HepG2 (cell line): ENCODE data around the gene CHAF1B. TPM values are rescaled to one million over a fixed set of nuclear protein-coding genes. Genes with fewer than 3 reads are reported as not detected.

ENCODE experiments used
- ATAC-seq: fragments of 200-7000 bp; cut with Tn5 transposase; 3 replicates; pipeline ENCODE4 v1.9.1; 2020; ENCODE audit warnings: mild to moderate bottlenecking, moderate library complexity
- BruUV-seq: library from RNA; stranded (reverse); fragments of 400-500 nt; replicated peaks from 2 replicates; lab custom pipeline; 2021; lab: Mats Ljungman, UMichigan
- CTCF ChIA-PET: fragments of 300-600 bp; formaldehyde crosslinking; extraction: SDS; loops from one replicate; lab custom pipeline; 2021; ENCODE audit warnings: low total read pairs, inconsistent platforms, low intra/inter-chr PET ratio; lab: Yijun Ruan, JAX
- POLR2A ChIA-PET: fragments of 350-600 bp; sonication (Branson Sonifier 250); formaldehyde crosslinking; loops from one replicate; lab custom pipeline; 2020; ENCODE audit warnings: antibody characterized with exemption, inconsistent platforms; lab: Yijun Ruan, JAX
- DNase-seq: peaks from one replicate; pipeline ENCODE4 v3.0.0-alpha.2; 2015; ENCODE audit warnings: low spot score
- FAIRE-seq: peaks from 3 replicates; lab custom pipeline; 2011; peaks lifted over from hg19 to GRCh38; lab: Jason Lieb, UNC
- H2AFZ ChIP-seq: one replicate; pipeline ENCODE4 v1.6.1; 2011; ENCODE audit warnings: low read length, inconsistent platforms
- H3K27ac ChIP-seq: fragments of 300-600 bp; 3 replicates; pipeline ENCODE4 v1.8.0; 2011; ENCODE audit warnings: mixed run types, mild to moderate bottlenecking, mixed read lengths, low read length, inconsistent platforms; ENCODE audit not compliant: insufficient read depth; ENCODE audit errors: extremely low read length
- H3K27me3 ChIP-seq, 2 experiments: fragments of 200-600 bp in 1 of 2; 2 replicates in 1 of 2; 3 replicates in 1 of 2; pipeline versions ENCODE4 v1.6.0 to v1.8.0; 2011; ENCODE audit warnings: low read length in 2 of 2, mild to moderate bottlenecking in 2 of 2, moderate library complexity in 2 of 2, inconsistent platforms in 1 of 2; ENCODE audit not compliant: insufficient read depth in 2 of 2, control insufficient read depth in 1 of 2
- H3K36me3 ChIP-seq, 2 experiments: fragments of 200-600 bp in 1 of 2; replicated peaks in 1 of 2; 2 replicates in 1 of 2; 3 replicates in 1 of 2; pipeline versions ENCODE4 v1.5.1 to v1.8.0; 2011; ENCODE audit warnings: low read length in 2 of 2, inconsistent platforms in 1 of 2; ENCODE audit not compliant: insufficient read depth in 2 of 2, control insufficient read depth in 1 of 2
- H3K4me1 ChIP-seq: 2 replicates; pipeline ENCODE4 v1.5.1; 2012; ENCODE audit warnings: low read length, inconsistent platforms; ENCODE audit not compliant: insufficient read depth
- H3K4me2 ChIP-seq: 2 replicates; pipeline ENCODE4 v1.6.0; 2011; ENCODE audit warnings: low read depth, low read length, inconsistent platforms
- H3K4me3 ChIP-seq, 3 experiments: fragments of 200-600 bp in 1 of 3; sonication (generic), shearing (Covaris generic) in 1 of 3; replicated peaks in 1 of 3; 2 replicates each; pipeline ENCODE4 v1.5.1; 2011 to 2016; ENCODE audit warnings: low read length in 3 of 3, inconsistent platforms in 2 of 3, low read depth in 2 of 3, mild to moderate bottlenecking in 2 of 3, control low read depth in 1 of 3, mixed read lengths in 1 of 3; ENCODE audit not compliant: insufficient read depth in 1 of 3
- H3K79me2 ChIP-seq: one replicate; pipeline ENCODE4 v1.6.1; 2011; ENCODE audit warnings: low read length, inconsistent platforms; ENCODE audit not compliant: insufficient read depth
- H3K9ac ChIP-seq: 2 replicates; pipeline ENCODE4 v1.6.0; 2011; ENCODE audit warnings: mild to moderate bottlenecking, low read depth, low read length, inconsistent platforms; ENCODE audit not compliant: insufficient read depth
- H3K9me3 ChIP-seq: 2 replicates; pipeline ENCODE4 v1.5.1; 2012; ENCODE audit warnings: mild to moderate bottlenecking, low read length
- H4K20me1 ChIP-seq: 2 replicates; pipeline ENCODE4 v1.6.0; 2011; ENCODE audit warnings: inconsistent platforms, mild to moderate bottlenecking, low read length, moderate library complexity; ENCODE audit not compliant: insufficient read depth
- FOXO1 ChIP-seq: sonication (generic); formaldehyde crosslinking; IDR thresholded peaks from 2 replicates; pipeline ENCODE4 v1.4.0; 2020; ENCODE audit warnings: missing genetic modification reagents
- GFI1 ChIP-seq: sonication (generic); formaldehyde crosslinking; IDR thresholded peaks from 2 replicates; pipeline ENCODE4 v1.5.0; 2020; ENCODE audit warnings: missing genetic modification reagents, mild to moderate bottlenecking, borderline replicate concordance
- HCFC1 ChIP-seq: fragments of 150-350 bp; IDR thresholded peaks from 2 replicates; pipeline ENCODE4 v1.6.1; 2014; ENCODE audit warnings: low read depth, low read length
- KDM6A ChIP-seq: IDR thresholded peaks from 2 replicates; pipeline ENCODE4 v1.6.1; 2016; ENCODE audit warnings: low read depth
- MLXIP ChIP-seq: sonication (generic); formaldehyde crosslinking; IDR thresholded peaks from 2 replicates; pipeline ENCODE4 v1.9.0; 2021; ENCODE audit warnings: missing genetic modification reagents, borderline replicate concordance
- PHF8 ChIP-seq: sonication (generic); formaldehyde crosslinking; IDR thresholded peaks from 2 replicates; pipeline ENCODE4 v1.5.0; 2020; ENCODE audit warnings: missing genetic modification reagents
- ZNF7 ChIP-seq: IDR thresholded peaks from 2 replicates; pipeline ENCODE4 v1.6.1; 2016; ENCODE audit warnings: missing biosample characterization, missing genetic modification reagents
- WGBS: methylation state at CpG from one replicate; pipeline ENCODE4 v1.1.6; 2017; ENCODE audit warnings: low lambda C conversion rate; 5-methylcytosine and 5-hydroxymethylcytosine counted together
- in situ Hi-C: cut with HindIII; loops from 2 replicates; pipeline ENCODE4 v1.10.0; 2017; ENCODE audit warnings: low pct_unique_long_range_greater_than_20kb; ENCODE audit not compliant: extremely low pct_ligation_motif_present
- intact Hi-C: fragments of 100-400 bp; cut with micrococcal nuclease; formaldehyde crosslinking; loops from one replicate; pipeline ENCODE4 v1.10.0; 2022; ENCODE audit not compliant: unreplicated experiment
- polyA plus RNA-seq, 8 experiments: library from polyadenylated mRNA; depleted of rRNA in 3 of 8; stranded (reverse) in 7 of 8; unstranded in 1 of 8; fragments of >200 nt; fragmentation: Illumina TruSeq in 4 of 8; extraction: Trizol in 4 of 8; gene quantifications; 2 replicates each; pipeline versions ENCODE4 v1.2.1 to v1.2.3, GENCODE V29; 2011 to 2016; ENCODE audit warnings: low read depth in 4 of 8, missing spikeins in 1 of 8, mixed read lengths in 1 of 8; ENCODE audit not compliant: insufficient read depth in 1 of 8
- total RNA-seq, 5 experiments: library from RNA; depleted of rRNA; stranded (reverse); fragments of >200 nt; fragmentation: Illumina TruSeq; extraction: Trizol; gene quantifications; 2 replicates each; pipeline ENCODE4 v1.2.3, GENCODE V29; 2016; ENCODE audit warnings: low read depth in 1 of 5

The CHAF1B gene
- total and polyA plus RNA-seq, 2 of the 13 experiments (the other 11 are each of a cell fraction or from before 2014, with no cell fraction given), result 5.1 to 14.1 TPM

GRCh38 chr21:36403713-36404112, 18.5 kb downstream of the CHAF1B start (continued):
- no peak for TF ChIP-seq MLXIP (CRISPR knock-in tag)
- no peak for TF ChIP-seq FOXO1 (CRISPR knock-in tag)

GRCh38 chr21:36408568-36408967, 23.4 kb downstream of the CHAF1B start:
- no peak for DNase-seq
- no peaks in the 10 kb centered on the region for H3K9me3 ChIP-seq
- no peak overlapping the region for H3K27ac ChIP-seq
- ChIA-PET CTCF (no interaction called here), POLR2A (no interaction called here)
- intact Hi-C loops (no loop called here), in situ Hi-C loops (no loop called here)
- 97% methylated on average over 6 of the region's 6 CpGs for WGBS
- H3K79me2 ChIP-seq, result no peaks in the 10 kb centered on the region
- no peak overlapping the region for H3K4me3 ChIP-seq
- no peaks in the 10 kb centered on the region for H3K27me3 ChIP-seq
- ATAC-seq, result no peak
- no TSS peak for BruUV-seq
- TF ChIP-seq PHF8 (CRISPR knock-in tag) (no peak), ZNF7 (no peak), HCFC1 (no peak), KDM6A (CRISPR knock-in tag) (no peak), GFI1 (CRISPR knock-in tag) (no peak)
- no peak overlapping the region for H3K9ac ChIP-seq
- H3K36me3 ChIP-seq, result peaks cover 4 to 26% of the 10 kb centered on the region in 2 experiments; a peak in 4 of 5 replicates
- H2AFZ ChIP-seq, result no peak overlapping the region
- H3K4me1 ChIP-seq, result no peaks in the 10 kb centered on the region
- H3K4me2 ChIP-seq, result no peak overlapping the region
- H4K20me1 ChIP-seq, result no peaks in the 10 kb centered on the region
- FAIRE-seq, result no peak
